OCI-LY3 (cell line): ENCODE measurements around the gene BATF2.
"Not testable (repeated sequence)": the region's sequence is repeated elsewhere in the genome, so short reads cannot be mapped to it uniquely, and the experiment has no call there.

Source experiments
- CTCF ChIP-seq: fragments of 200-600, 300-600 bp; sonication (generic); IDR thresholded peaks from 2 replicates; pipeline ENCODE4 v1.5.1; 2014; ENCODE audit warnings: antibody characterized with exemption, low read length, low read depth
- EZH2phosphoT487 ChIP-seq: fragments of 200-600 bp; shearing (Covaris generic); IDR thresholded peaks from 2 replicates; pipeline ENCODE4 v1.6.1; 2018; ENCODE audit warnings: antibody characterized with exemption, mixed run types, low read depth

- TF ChIP-seq CTCF, EZH2phosphoT487: not testable (repeated sequence)
Observed at GRCh38 chr11:65023502-65023901, 26.7 kb upstream of the BATF2 start.
